ENCODE measurements around the gene MORF4L2. TPM values are rescaled to one million over a fixed set of nuclear protein-coding genes. Genes with fewer than 3 reads are reported as not detected.

The MORF4L2 gene
- total RNA-seq (1,160 and 1,364 TPM in 2 replicates), polyA plus RNA-seq (772 and 829 TPM in 2 replicates)

GRCh38 chrX:103686199-103687072 lies at the start of gene MORF4L2:
Gene MORF4L2, minus strand, starts transcription at chrX:103686699. Its CDS starts 9,672 bp downstream, at chrX:103677027.
- no peaks in the 10 kb centered on the region for H3K27me3 ChIP-seq
- peak within 1 kb of the TSS; percentile 99 for H3K27ac ChIP-seq
- H3K79me2 ChIP-seq = peaks cover 49% of the 10 kb centered on the region
- peaks cover 14% of the 10 kb centered on the region for H3K4me1 ChIP-seq (ENCODE audit: insufficient read depth)
- TF ChIP-seq EZH2 (IDR thresholded peaks at IDR 0.05; ENCODE audit: borderline replicate concordance) = no peak
- TF ChIP-seq EZH2phosphoT487 (IDR thresholded peaks at IDR 0.05; ENCODE audit: low read depth, severe bottlenecking, unreplicated experiment) = no peak
- peak within 1 kb of the TSS; percentile 80 for H2AFZ ChIP-seq
- peak; percentile 97 for DNase-seq (ENCODE audit: low spot score)
- peak within 1 kb of the TSS; percentile 77 for H3K4me3 ChIP-seq
- no peaks in the 10 kb centered on the region for H3K9me2 ChIP-seq (replicated peaks; ENCODE audit: insufficient read depth)
- H3K9me3 ChIP-seq (ENCODE audit: low read depth) = no peaks in the 10 kb centered on the region
- peaks cover 34% of the 10 kb centered on the region for H4K20me1 ChIP-seq (ENCODE audit: insufficient read depth, poor library complexity, severe bottlenecking)
- peak within 1 kb of the TSS; percentile 83 for H3K4me2 ChIP-seq
- WGBS (ENCODE audit: low lambda C conversion rate, missing lambda C conversion rate) = under 1% methylated on average over 37 of the region's 37 CpGs
- H3K36me3 ChIP-seq (replicated peaks; ENCODE audit: insufficient read depth, low read depth) = peaks cover 5% of the 10 kb centered on the region

DNA sequence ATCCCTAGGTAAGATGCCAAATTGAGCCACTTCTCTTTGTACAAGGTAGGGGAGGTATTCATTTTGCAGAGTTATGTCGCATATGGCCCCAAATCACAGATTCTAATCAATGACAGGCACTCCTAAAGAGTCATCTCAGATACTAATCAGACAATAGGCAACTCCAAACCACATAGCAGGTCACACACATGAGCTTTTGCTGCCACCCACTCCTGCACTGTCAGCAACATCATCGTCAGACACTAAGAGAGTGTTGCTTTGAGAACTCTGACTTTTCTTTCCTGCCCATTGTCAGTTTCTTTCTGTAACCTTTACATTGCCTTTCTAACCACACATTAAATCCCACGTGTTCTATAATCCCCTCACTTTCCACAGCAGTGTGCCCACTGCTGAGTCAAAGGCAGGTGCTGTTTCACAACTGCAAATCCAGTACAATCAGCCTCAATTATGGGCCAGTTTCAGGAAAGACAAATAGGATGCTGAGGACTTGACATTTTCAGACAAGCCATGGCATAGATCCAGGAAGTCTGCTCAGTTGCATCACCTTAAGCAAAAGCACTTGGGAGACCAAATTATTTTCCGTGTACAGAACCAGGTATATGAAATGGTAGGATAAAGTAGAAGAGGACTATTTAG lies 47.7 kb upstream of the MORF4L2 start:
- H2AFZ ChIP-seq = no peak overlapping the region
- H3K4me3 ChIP-seq = no peak overlapping the region
- no peak for DNase-seq (ENCODE audit: low spot score)
- no peaks in the 10 kb centered on the region for H4K20me1 ChIP-seq (ENCODE audit: insufficient read depth, poor library complexity, severe bottlenecking)
- H3K79me2 ChIP-seq = no peaks in the 10 kb centered on the region
- H3K36me3 ChIP-seq (replicated peaks; ENCODE audit: insufficient read depth, low read depth) = no peaks in the 10 kb centered on the region
- no peak overlapping the region for H3K27ac ChIP-seq
- no peaks in the 10 kb centered on the region for H3K9me2 ChIP-seq (replicated peaks; ENCODE audit: insufficient read depth)
- TF ChIP-seq EZH2 (IDR thresholded peaks at IDR 0.05; ENCODE audit: borderline replicate concordance) (no peak), CTCF (IDR thresholded peaks at IDR 0.05; ENCODE audit: poor library complexity) (no peak), EZH2phosphoT487 (IDR thresholded peaks at IDR 0.05; ENCODE audit: low read depth, severe bottlenecking, unreplicated experiment) (no peak)
- WGBS (ENCODE audit: low lambda C conversion rate, missing lambda C conversion rate) = 37% methylated on average over 4 of the region's 4 CpGs
- H3K4me1 ChIP-seq (ENCODE audit: insufficient read depth) = no peaks in the 10 kb centered on the region
- H3K4me2 ChIP-seq = no peak overlapping the region
- peaks cover 3% of the 10 kb centered on the region for H3K27me3 ChIP-seq
- H3K9me3 ChIP-seq (ENCODE audit: low read depth) = no peaks in the 10 kb centered on the region

DNA sequence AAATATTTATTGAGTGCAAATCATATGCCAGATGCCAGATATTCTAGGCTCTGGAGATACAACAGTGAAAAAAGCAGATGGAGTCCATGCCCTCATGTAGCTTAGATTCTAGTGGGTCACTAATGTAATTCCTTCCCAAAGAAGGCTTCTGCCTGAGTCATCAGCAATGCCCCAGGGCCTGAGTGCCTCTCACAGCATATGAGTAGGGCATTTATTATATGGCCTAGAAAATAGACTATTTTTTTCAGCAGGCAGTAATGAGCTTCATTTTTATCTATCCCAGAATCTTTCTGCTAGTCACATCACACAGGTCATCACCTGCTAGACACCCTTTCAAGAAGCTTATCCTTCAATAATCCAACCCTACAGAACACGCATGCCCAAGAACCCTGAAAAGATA lies 46.5 kb upstream of the MORF4L2 start:
- 78% methylated on average over 1 of the region's 1 CpG for WGBS (ENCODE audit: low lambda C conversion rate, missing lambda C conversion rate)
- Histone ChIP-seq H3K4me1 (ENCODE audit: insufficient read depth) (no peaks in the 10 kb centered on the region), H3K9me3 (ENCODE audit: low read depth) (no peaks in the 10 kb centered on the region), H4K20me1 (ENCODE audit: insufficient read depth, poor library complexity, severe bottlenecking) (no peaks in the 10 kb centered on the region), H3K4me2 (no peak overlapping the region), H3K4me3 (no peak overlapping the region), H3K36me3 (replicated peaks; ENCODE audit: insufficient read depth, low read depth) (no peaks in the 10 kb centered on the region), H3K9me2 (replicated peaks; ENCODE audit: insufficient read depth) (no peaks in the 10 kb centered on the region), H2AFZ (no peak overlapping the region), H3K27me3 (peaks cover 8% of the 10 kb centered on the region), H3K27ac (no peak overlapping the region), H3K79me2 (no peaks in the 10 kb centered on the region)
- TF ChIP-seq EZH2phosphoT487 (IDR thresholded peaks at IDR 0.05; ENCODE audit: low read depth, severe bottlenecking, unreplicated experiment) (no peak), CTCF (IDR thresholded peaks at IDR 0.05; ENCODE audit: poor library complexity) (no peak), EZH2 (IDR thresholded peaks at IDR 0.05; ENCODE audit: borderline replicate concordance) (no peak)
- DNase-seq (ENCODE audit: low spot score) = no peak
